ENCODE measurements around the gene ZNF786. TPM values are rescaled to one million over a fixed set of nuclear protein-coding genes. Genes with fewer than 3 reads are reported as not detected.
A peak's percentile ranks its signal among the peaks of the same experiment; 100 is the strongest.

ZNF786 gene
- total and polyA plus RNA-seq, 9 of the 15 experiments (the other 6 are each of a cell fraction or from before 2014, with no cell fraction given), result 0.31 to 5.4 (median 3.0) TPM

DNA sequence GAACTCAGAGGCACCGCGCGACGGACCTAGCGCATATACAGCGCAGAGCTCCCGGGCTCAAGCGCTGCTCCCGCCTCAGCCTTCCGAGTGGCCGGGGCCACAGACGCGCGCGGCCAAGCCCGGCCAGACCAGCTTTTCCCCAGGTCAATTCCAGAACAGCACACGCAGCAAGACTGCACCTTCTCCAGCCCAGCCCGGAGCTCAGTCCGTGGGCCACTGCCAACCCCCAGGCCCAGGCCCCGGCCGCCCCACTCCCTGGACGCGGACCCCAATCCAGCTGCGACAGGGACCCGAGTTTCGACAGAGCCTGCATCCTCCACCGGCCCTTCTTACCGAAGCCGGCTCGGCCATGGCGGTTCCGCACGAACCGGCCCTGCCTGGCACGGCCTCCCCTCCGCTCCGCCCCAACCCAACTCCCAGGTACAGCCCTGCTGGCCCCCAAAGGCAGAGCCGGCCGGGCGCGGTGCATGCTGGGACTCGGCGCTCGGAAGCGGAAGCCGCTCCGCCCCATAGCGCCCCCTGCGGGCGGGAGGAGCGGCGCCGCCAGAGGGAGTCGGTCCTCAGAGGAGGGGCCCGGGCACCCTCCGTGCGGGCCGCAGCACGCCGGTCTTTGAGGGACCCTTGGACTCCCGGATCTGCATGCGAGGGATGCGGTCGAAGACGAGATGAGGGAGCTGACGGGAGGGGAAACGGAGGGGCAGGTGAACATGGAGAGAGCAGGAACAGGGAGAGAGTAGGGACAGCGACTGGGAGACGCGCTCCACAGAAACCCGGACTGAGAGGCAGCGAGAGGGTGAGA lies 35.5 kb upstream of the ZNF786 start, which contains the start of gene ZNF425 (continued):
- TF ChIP-seq RAD21 (CRISPR knock-in tag; conservative IDR thresholded peaks at IDR 0.05 in 1 of 2, IDR thresholded peaks at IDR 0.05 in 1 of 2) (peak; percentile 55 to 71), KLF6 (CRISPR knock-in tag; IDR thresholded peaks at IDR 0.05; ENCODE audit: borderline replicate concordance) (peak; percentile 72; the same call in 1 of the 2 replicates), ELF1 (tag; IDR thresholded peaks at IDR 0.05) (peak; percentile 97), POLR2AphosphoS2 (IDR thresholded peaks at IDR 0.05; ENCODE audit: low read length) (peak; percentile 76; the same call in 1 of the 2 replicates), SLC30A9 (CRISPR knock-in tag; IDR thresholded peaks at IDR 0.05) (no peak), NCOA6 (IDR thresholded peaks at IDR 0.05) (no peak; the same call in 1 of the 2 replicates), CREB1 (IDR thresholded peaks at IDR 0.05) (peak; percentile 68), CREB1 (CRISPR knock-in tag; IDR thresholded peaks at IDR 0.05) (peak; percentile 75), LARP7 (IDR thresholded peaks at IDR 0.05) (peak; percentile 97), XRCC4 (IDR thresholded peaks at IDR 0.05; ENCODE audit: extremely low read depth, insufficient read depth, insufficient read length) (no peak), CBFA2T2 (conservative IDR thresholded peaks at IDR 0.05) (no peak), ZSCAN32 (CRISPR knock-in tag; IDR thresholded peaks at IDR 0.05) (peak; percentile 48; the same call in 1 of the 2 replicates), CHAMP1 (IDR thresholded peaks at IDR 0.05) (peak; percentile 97), SAFB (IDR thresholded peaks at IDR 0.05; ENCODE audit: borderline replicate concordance, low read depth, low read length) (no peak; the same call in 1 of the 2 replicates), ZBTB1 (CRISPR knock-in tag; IDR thresholded peaks at IDR 0.05; ENCODE audit: borderline replicate concordance, low read depth) (peak; percentile 90), TARDBP (IDR thresholded peaks at IDR 0.05) (peak; percentile 65; the same call in 1 of the 2 replicates)
- TF ChIP-seq, protein P1, sequence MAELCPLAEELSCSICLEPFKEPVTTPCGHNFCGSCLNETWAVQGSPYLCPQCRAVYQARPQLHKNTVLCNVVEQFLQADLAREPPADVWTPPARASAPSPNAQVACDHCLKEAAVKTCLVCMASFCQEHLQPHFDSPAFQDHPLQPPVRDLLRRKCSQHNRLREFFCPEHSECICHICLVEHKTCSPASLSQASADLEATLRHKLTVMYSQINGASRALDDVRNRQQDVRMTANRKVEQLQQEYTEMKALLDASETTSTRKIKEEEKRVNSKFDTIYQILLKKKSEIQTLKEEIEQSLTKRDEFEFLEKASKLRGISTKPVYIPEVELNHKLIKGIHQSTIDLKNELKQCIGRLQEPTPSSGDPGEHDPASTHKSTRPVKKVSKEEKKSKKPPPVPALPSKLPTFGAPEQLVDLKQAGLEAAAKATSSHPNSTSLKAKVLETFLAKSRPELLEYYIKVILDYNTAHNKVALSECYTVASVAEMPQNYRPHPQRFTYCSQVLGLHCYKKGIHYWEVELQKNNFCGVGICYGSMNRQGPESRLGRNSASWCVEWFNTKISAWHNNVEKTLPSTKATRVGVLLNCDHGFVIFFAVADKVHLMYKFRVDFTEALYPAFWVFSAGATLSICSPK (IDR thresholded peaks at IDR 0.05; ENCODE audit: borderline replicate concordance), result no peak
- TF ChIP-seq, protein P2, sequence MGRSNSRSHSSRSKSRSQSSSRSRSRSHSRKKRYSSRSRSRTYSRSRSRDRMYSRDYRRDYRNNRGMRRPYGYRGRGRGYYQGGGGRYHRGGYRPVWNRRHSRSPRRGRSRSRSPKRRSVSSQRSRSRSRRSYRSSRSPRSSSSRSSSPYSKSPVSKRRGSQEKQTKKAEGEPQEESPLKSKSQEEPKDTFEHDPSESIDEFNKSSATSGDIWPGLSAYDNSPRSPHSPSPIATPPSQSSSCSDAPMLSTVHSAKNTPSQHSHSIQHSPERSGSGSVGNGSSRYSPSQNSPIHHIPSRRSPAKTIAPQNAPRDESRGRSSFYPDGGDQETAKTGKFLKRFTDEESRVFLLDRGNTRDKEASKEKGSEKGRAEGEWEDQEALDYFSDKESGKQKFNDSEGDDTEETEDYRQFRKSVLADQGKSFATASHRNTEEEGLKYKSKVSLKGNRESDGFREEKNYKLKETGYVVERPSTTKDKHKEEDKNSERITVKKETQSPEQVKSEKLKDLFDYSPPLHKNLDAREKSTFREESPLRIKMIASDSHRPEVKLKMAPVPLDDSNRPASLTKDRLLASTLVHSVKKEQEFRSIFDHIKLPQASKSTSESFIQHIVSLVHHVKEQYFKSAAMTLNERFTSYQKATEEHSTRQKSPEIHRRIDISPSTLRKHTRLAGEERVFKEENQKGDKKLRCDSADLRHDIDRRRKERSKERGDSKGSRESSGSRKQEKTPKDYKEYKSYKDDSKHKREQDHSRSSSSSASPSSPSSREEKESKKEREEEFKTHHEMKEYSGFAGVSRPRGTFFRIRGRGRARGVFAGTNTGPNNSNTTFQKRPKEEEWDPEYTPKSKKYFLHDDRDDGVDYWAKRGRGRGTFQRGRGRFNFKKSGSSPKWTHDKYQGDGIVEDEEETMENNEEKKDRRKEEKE (IDR thresholded peaks at IDR 0.05; ENCODE audit: borderline replicate concordance in 1 of 2, control insufficient read depth in 1 of 2, low read depth in 2 of 2, low read length in 1 of 2), result peak in 1 of 2 experiments; percentile 90; a peak in 1 of 4 replicates
- TF ChIP-seq, protein P3, sequence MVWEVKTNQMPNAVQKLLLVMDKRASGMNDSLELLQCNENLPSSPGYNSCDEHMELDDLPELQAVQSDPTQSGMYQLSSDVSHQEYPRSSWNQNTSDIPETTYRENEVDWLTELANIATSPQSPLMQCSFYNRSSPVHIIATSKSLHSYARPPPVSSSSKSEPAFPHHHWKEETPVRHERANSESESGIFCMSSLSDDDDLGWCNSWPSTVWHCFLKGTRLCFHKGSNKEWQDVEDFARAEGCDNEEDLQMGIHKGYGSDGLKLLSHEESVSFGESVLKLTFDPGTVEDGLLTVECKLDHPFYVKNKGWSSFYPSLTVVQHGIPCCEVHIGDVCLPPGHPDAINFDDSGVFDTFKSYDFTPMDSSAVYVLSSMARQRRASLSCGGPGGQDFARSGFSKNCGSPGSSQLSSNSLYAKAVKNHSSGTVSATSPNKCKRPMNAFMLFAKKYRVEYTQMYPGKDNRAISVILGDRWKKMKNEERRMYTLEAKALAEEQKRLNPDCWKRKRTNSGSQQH (CRISPR knock-in tag; IDR thresholded peaks at IDR 0.05), result peak; percentile 44
